ENCODE results near the gene SSUH2. TPM values are rescaled to one million over a fixed set of nuclear protein-coding genes. Genes with fewer than 3 reads are reported as not detected.

SSUH2 gene
- total and polyA plus RNA-seq, 9 of the 15 experiments (the other 6 are each of a cell fraction or from before 2014, with no cell fraction given): 0.04 to 0.17 (median 0.04) TPM; not detected in 6

- TF ChIP-seq KLF6 (CRISPR knock-in tag; IDR thresholded peaks at IDR 0.05; ENCODE audit: borderline replicate concordance) (no peak), DLX4 (CRISPR knock-in tag; IDR thresholded peaks at IDR 0.05) (no peak), MECOM (CRISPR knock-in tag; IDR thresholded peaks at IDR 0.05) (no peak), HES1 (IDR thresholded peaks at IDR 0.05; ENCODE audit: low read depth) (no peak), MED1 (CRISPR knock-in tag; IDR thresholded peaks at IDR 0.05; ENCODE audit: borderline replicate concordance) (no peak), BRD4 (IDR thresholded peaks at IDR 0.05) (no peak)
Observed at GRCh38 chr3:8595695-8596115, 48.9 kb downstream of the SSUH2 start (continued).

GRCh38 chr3:8595252-8595651 is 49.3 kb downstream of the SSUH2 start:
- ATAC-seq: no peak
- Histone ChIP-seq H3K79me2 (ENCODE audit: control insufficient read depth, insufficient read depth, low read length) (no peaks in the 10 kb centered on the region), H4K20me1 (replicated peaks; ENCODE audit: control insufficient read depth, insufficient read depth, low read length) (no peaks in the 10 kb centered on the region), H3K9me3 (replicated peaks; ENCODE audit: control insufficient read depth, insufficient read depth, low read depth, low read length) (no peaks in the 10 kb centered on the region), H3K4me3 (no peak overlapping the region), H3K9ac (ENCODE audit: insufficient read depth in 1 of 2, low read depth in 2 of 2, low read length in 2 of 2) (no peak overlapping the region), H3K4me1 (replicated peaks in 1 of 2; ENCODE audit: control insufficient read depth in 2 of 2, insufficient read depth in 2 of 2, low read length in 2 of 2) (no peaks in the 10 kb centered on the region), H3K27ac (ENCODE audit: extremely low read depth, low read depth, low read length) (no peak overlapping the region), H2AFZ (ENCODE audit: low read depth, low read length) (no peak overlapping the region), H3K36me3 (ENCODE audit: control insufficient read depth, insufficient read depth, low read length) (no peaks in the 10 kb centered on the region), H3K9me1 (ENCODE audit: control insufficient read depth, insufficient read depth, low read length) (no peaks in the 10 kb centered on the region), H3K27me3 (ENCODE audit: control insufficient read depth in 2 of 2, insufficient read depth in 2 of 2, low read length in 2 of 2) (peaks cover 0 to 23% of the 10 kb centered on the region in 2 experiments; a peak in 3 of 5 replicates), H3K4me2 (ENCODE audit: insufficient read depth, low read length) (no peak overlapping the region)
- no TSS peak for BruUV-seq (replicated peaks)
- ChIA-PET CTCF (ENCODE audit: low intra/inter-chr PET ratio) (no interaction called here), POLR2A (interaction anchor here (0.7 to 1.4 kb wide), 2 partner anchors 12 to 52 kb away, joined by 3 read pairs; no protein-coding TSS in a partner anchor)
- intact Hi-C loops (cut with micrococcal nuclease) (no loop called here), in situ Hi-C loops (cut with MboI) (no loop called here)
- DNase-seq (ENCODE audit: extremely low read depth in 1 of 4, low spot score in 3 of 4): no peak
- no peak for FAIRE-seq
- 0% methylated on average over 3 of the region's 3 CpGs for WGBS (ENCODE audit: insufficient coverage, low coverage, missing lambda C conversion rate)
- TF ChIP-seq SOX6 (IDR thresholded peaks at IDR 0.05): no peak
- TF ChIP-seq ZBED1 (IDR thresholded peaks at IDR 0.05): no peak
- no peak for TF ChIP-seq ZFPM2 (CRISPR knock-in tag; IDR thresholded peaks at IDR 0.05)
- no peak for TF ChIP-seq TGIF2 (CRISPR knock-in tag; IDR thresholded peaks at IDR 0.05)
- no peak for TF ChIP-seq CREB1 (IDR thresholded peaks at IDR 0.05)
- TF ChIP-seq CREB1 (CRISPR knock-in tag; IDR thresholded peaks at IDR 0.05): no peak
- no peak for TF ChIP-seq TSC22D4 (tag; IDR thresholded peaks at IDR 0.05)
- TF ChIP-seq TAF7 (tag; IDR thresholded peaks at IDR 0.05): no peak
- no peak for TF ChIP-seq SPI1 (IDR thresholded peaks at IDR 0.05; ENCODE audit: borderline replicate concordance, low read depth, low read length)
- TF ChIP-seq BRF1 (IDR thresholded peaks at IDR 0.05; ENCODE audit: borderline replicate concordance, extremely low read depth, insufficient read length): no peak
- TF ChIP-seq ZNF121 (CRISPR knock-in tag; conservative IDR thresholded peaks at IDR 0.05): no peak
- no peak for TF ChIP-seq SMAD2 (IDR thresholded peaks at IDR 0.05; ENCODE audit: low read depth, low read length)
- no peak for TF ChIP-seq FOXA3 (CRISPR knock-in tag; conservative IDR thresholded peaks at IDR 0.05 in 1 of 2, IDR thresholded peaks at IDR 0.05 in 1 of 2)
- no peak for TF ChIP-seq EP300 (IDR thresholded peaks at IDR 0.05; ENCODE audit: low read length)
- TF ChIP-seq CEBPZ (IDR thresholded peaks at IDR 0.05; ENCODE audit: borderline replicate concordance, low read depth, low read length): no peak

All from K562 (cell line).